NOMO-1 treated with dmso at 0.1 percent for 144 hours (cell line): Measurements from ENCODE around the gene UBIAD1.
"Not testable (repeated sequence)": the region's sequence is repeated elsewhere in the genome, so short reads cannot be mapped to it uniquely, and the experiment has no call there.

Experiments
- DNase-seq: peaks from one replicate; lab custom pipeline; 2025; ENCODE audit not compliant: unreplicated experiment; lab: John Stamatoyannopoulos, UW

The UBIAD1 gene

GRCh38 chr1:11272832-11273594, at the start of gene UBIAD1:
Gene UBIAD1 (plus strand): TSS chr1:11273198. CDS start chr1:11273532, 334 bp downstream.
- peak; percentile 81 for DNase-seq

GRCh38 chr1:11227106-11228077, 45.6 kb upstream of the UBIAD1 start:
- no peak for DNase-seq

- no peak for DNase-seq
Measured at GRCh38 chr1:11229203-11229602, 43.8 kb upstream of the UBIAD1 start.

GRCh38 chr1:11233208-11233607, 39.8 kb upstream of the UBIAD1 start:
- no peak for DNase-seq

GRCh38 chr1:11237356-11237755, 35.6 kb upstream of the UBIAD1 start:
- no peak for DNase-seq

GRCh38 chr1:11238311-11238710, 34.7 kb upstream of the UBIAD1 start:
- DNase-seq, result no peak

- DNase-seq, result no peak
Measured at GRCh38 chr1:11245248-11245647, 27.8 kb upstream of the UBIAD1 start.

- DNase-seq, result no peak
Measured at GRCh38 chr1:11245904-11246719, 26.9 kb upstream of the UBIAD1 start.

GRCh38 chr1:11248169-11248568, 24.8 kb upstream of the UBIAD1 start:
- DNase-seq, result no peak

- no peak for DNase-seq
Measured at GRCh38 chr1:11252538-11252937, 20.5 kb upstream of the UBIAD1 start.

GRCh38 chr1:11253226-11253625, 19.8 kb upstream of the UBIAD1 start:
- no peak for DNase-seq

GRCh38 chr1:11256299-11256698, 16.7 kb upstream of the UBIAD1 start:
- no peak for DNase-seq

- peak; percentile 96 for DNase-seq
Measured at GRCh38 chr1:11262171-11263049, 10.6 kb upstream of the UBIAD1 start, which contains the start of gene MTOR. Gene MTOR (minus strand): TSS chr1:11262551. CDS start chr1:11259409, 3,142 bp downstream.

GRCh38 chr1:11266268-11267074, 6.5 kb upstream of the UBIAD1 start:
- DNase-seq, result no peak

- DNase-seq, result not testable (repeated sequence)
Measured at GRCh38 chr1:11267350-11268337, 5.4 kb upstream of the UBIAD1 start.

GRCh38 chr1:11272544-11272831, 510 bp upstream of the UBIAD1 start:
- no peak for DNase-seq

- no peak for DNase-seq
Measured at GRCh38 chr1:11273595-11274234, 717 bp downstream of the UBIAD1 start.

GRCh38 chr1:11279152-11279551, 6.2 kb downstream of the UBIAD1 start:
- no peak for DNase-seq
